ENCODE data around the gene ZNF774. TPM values are rescaled to one million over a fixed set of nuclear protein-coding genes. Genes with fewer than 3 reads are reported as not detected.

Gene ZNF774
- total RNA-seq, 2 experiments from 2014 or later = 1.2 to 1.4 TPM

- DNase-seq (peak; percentile 37), ATAC-seq (peak; percentile 67)
- H3K4me1 Mint-ChIP-seq (ENCODE audit: low read depth) = peaks cover 17% of the 10 kb centered on the region
- H3K27me3 Mint-ChIP-seq = no peaks in the 10 kb centered on the region
- ChIA-PET CTCF (interaction anchor here (0.9 to 1.7 kb wide), 2 partner anchors 27 to 37 kb away, joined by 3 to 4 read pairs; no protein-coding TSS in a partner anchor), POLR2A (no interaction called here)
- no peaks in the 10 kb centered on the region for H3K36me3 Mint-ChIP-seq (ENCODE audit: low read depth)
- no peaks in the 10 kb centered on the region for H3K9me3 Mint-ChIP-seq
- no peak overlapping the region for H3K4me3 Mint-ChIP-seq
- no peak for TF ChIP-seq CTCF (IDR thresholded peaks at IDR 0.05)
- intact Hi-C loops (cut with micrococcal nuclease) = no loop called here
- H3K27ac Mint-ChIP-seq = no peak overlapping the region
Observed at GRCh38 chr15:90358124-90359033, 6.3 kb downstream of the ZNF774 start.

GRCh38 chr15:90360746-90361145, 8.7 kb downstream of the ZNF774 start:
- ChIA-PET CTCF (interaction anchor here (0.7 to 5.6 kb wide), 15 partner anchors 15 to 287 kb away, joined by 3 to 65 read pairs (median 4); partner anchors contain the start of gene IQGAP1), POLR2A (interaction anchor here (0.8 to 2.3 kb wide), 4 partner anchors 9 to 95 kb away, joined by 3 to 7 read pairs (median 4); partner anchors contain the start of genes IQGAP1 and ZNF774)
- H3K9me3 Mint-ChIP-seq = no peaks in the 10 kb centered on the region
- no peak for DNase-seq
- no peak for ATAC-seq
- no peak overlapping the region for H3K27ac Mint-ChIP-seq
- peaks cover 25% of the 10 kb centered on the region for H3K4me1 Mint-ChIP-seq (ENCODE audit: low read depth)
- intact Hi-C loops (cut with micrococcal nuclease) = loop anchor here (5.0 kb wide), 1 partner anchor 57 kb away; no protein-coding TSS in a partner anchor
- no peak overlapping the region for H3K4me3 Mint-ChIP-seq
- H3K27me3 Mint-ChIP-seq = no peaks in the 10 kb centered on the region
- H3K36me3 Mint-ChIP-seq (ENCODE audit: low read depth) = no peaks in the 10 kb centered on the region
- no peak for TF ChIP-seq CTCF (IDR thresholded peaks at IDR 0.05)

- DNase-seq (no peak), ATAC-seq (no peak)
- CTCF ChIA-PET = interaction anchor here (0.8 to 5.6 kb wide), 26 partner anchors 8 to 570 kb away, joined by 3 to 65 read pairs (median 6); partner anchors contain the start of gene IQGAP1
- H3K9me3 Mint-ChIP-seq = no peaks in the 10 kb centered on the region
- no peak overlapping the region for H3K27ac Mint-ChIP-seq
- TF ChIP-seq CTCF (IDR thresholded peaks at IDR 0.05) = no peak
- intact Hi-C loops (cut with micrococcal nuclease) = loop anchor here (1.0 to 5.0 kb wide), 2 partner anchors 54 to 119 kb away; no protein-coding TSS in a partner anchor
- H3K4me3 Mint-ChIP-seq = no peak overlapping the region
- POLR2A ChIA-PET = interaction anchor here (1.3 to 1.9 kb wide), 3 partner anchors 10 to 28 kb away, joined by 3 to 5 read pairs (median 4); partner anchors contain the start of gene ZNF774
- peaks cover 25% of the 10 kb centered on the region for H3K4me1 Mint-ChIP-seq (ENCODE audit: low read depth)
- H3K27me3 Mint-ChIP-seq = no peaks in the 10 kb centered on the region
- no peaks in the 10 kb centered on the region for H3K36me3 Mint-ChIP-seq (ENCODE audit: low read depth)
Observed at GRCh38 chr15:90362936-90363212, 10.8 kb downstream of the ZNF774 start.

- ATAC-seq (no peak), DNase-seq (no peak)
- Mint-ChIP-seq H3K9me3 (no peaks in the 10 kb centered on the region), H3K4me1 (ENCODE audit: low read depth) (peaks cover 23% of the 10 kb centered on the region), H3K27ac (no peak overlapping the region), H3K27me3 (no peaks in the 10 kb centered on the region), H3K4me3 (no peak overlapping the region), H3K36me3 (ENCODE audit: low read depth) (no peaks in the 10 kb centered on the region)
- no peak for TF ChIP-seq CTCF (IDR thresholded peaks at IDR 0.05)
- ChIA-PET CTCF (interaction anchor here (1.7 to 5.6 kb wide), 3 partner anchors 28 to 117 kb away, joined by 4 to 65 read pairs (median 49); no protein-coding TSS in a partner anchor), POLR2A (interaction anchor here (1.1 to 1.7 kb wide), 2 partner anchors 10 to 12 kb away, joined by 4 read pairs; no protein-coding TSS in a partner anchor)
- intact Hi-C loops (cut with micrococcal nuclease) = loop anchor here (5.0 kb wide), 1 partner anchor 53 kb away; no protein-coding TSS in a partner anchor
Observed at GRCh38 chr15:90364251-90364650, 12.2 kb downstream of the ZNF774 start.
